Measurements from ENCODE around the gene U2AF2. TPM values are rescaled to one million over a fixed set of nuclear protein-coding genes. Genes with fewer than 3 reads are reported as not detected.
A peak's percentile ranks its signal among the peaks of the same experiment; 100 is the strongest.

Gene U2AF2
- total and polyA plus RNA-seq, 2 of the 4 experiments (the other 2 are of a cell fraction), result 120 to 260 TPM

DNA sequence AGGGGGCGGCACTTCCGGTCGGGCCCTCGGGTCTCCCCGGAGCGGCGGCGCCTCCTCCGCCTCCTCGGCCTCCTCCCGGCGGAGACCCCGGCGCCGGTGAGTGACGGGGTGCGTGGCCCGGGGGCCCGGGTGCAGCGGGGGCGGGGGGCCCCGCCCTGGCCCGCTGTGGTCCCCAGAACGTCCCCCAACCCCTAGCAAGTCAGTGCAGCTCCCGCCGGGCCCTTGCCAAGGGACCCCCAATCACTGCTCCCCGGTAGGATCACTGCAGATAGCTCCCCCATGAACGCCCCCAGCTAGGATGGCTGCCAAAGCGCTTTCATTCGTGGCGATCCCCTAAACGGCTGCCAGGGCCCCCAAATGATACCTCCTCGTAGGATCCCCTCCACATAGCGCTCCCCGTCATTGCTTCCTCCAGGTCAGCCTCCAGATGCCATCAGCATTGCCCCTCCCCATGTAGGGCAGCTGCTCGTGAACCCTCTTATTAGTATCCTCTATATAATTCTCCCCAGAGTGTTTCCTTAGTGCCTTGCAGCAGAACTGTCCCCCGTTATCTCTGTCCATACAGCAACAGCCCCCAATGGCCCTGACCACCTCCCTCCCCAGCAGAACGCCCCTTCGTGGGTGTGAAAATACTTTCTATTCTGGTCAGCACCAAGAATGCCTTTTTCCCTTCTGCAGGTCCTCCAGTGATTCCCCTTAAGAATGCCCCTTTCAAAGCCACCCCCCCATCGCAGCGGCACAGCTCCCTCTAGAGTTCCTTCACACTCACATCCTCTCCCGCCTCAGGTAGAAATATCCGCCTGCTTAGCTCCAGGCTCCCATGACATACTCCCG is 49.0 kb upstream of the U2AF2 start, which contains the start of gene ZNF865 (continued):
- no peak for TF ChIP-seq CEBPB (IDR thresholded peaks at IDR 0.05; ENCODE audit: low read depth, low read length)
- TF ChIP-seq POLR2A (IDR thresholded peaks at IDR 0.05; ENCODE audit: low read depth, low read length), result peak; percentile 55; the same call in 1 of the 2 replicates
- TF ChIP-seq RCOR1 (IDR thresholded peaks at IDR 0.05; ENCODE audit: insufficient replicate concordance, low read length), result no peak
- TF ChIP-seq SMC3 (IDR thresholded peaks at IDR 0.05; ENCODE audit: low read depth, low read length), result peak; percentile 89

DNA sequence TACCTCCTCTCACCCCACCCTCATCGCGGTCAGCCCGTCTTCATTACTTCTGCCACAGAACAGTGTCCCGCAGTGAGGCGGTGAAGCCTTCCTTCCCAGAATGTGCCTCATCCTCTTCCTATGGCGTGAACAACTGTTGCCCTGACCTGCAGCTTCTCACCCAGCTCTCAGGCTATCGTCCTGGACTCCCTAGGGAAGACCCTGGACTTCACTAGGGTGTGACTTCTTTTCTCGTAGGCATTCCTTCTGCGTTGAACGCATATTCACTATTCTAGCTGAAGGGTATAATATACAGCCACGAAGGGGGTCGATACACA is 48.4 kb upstream of the U2AF2 start:
- peak overlapping the region; percentile 81 for H3K9ac ChIP-seq (ENCODE audit: low read depth, low read length)
- TF ChIP-seq CEBPB (IDR thresholded peaks at IDR 0.05; ENCODE audit: low read depth, low read length) (no peak), POLR2A (IDR thresholded peaks at IDR 0.05; ENCODE audit: low read depth, low read length) (no peak), MAFK (IDR thresholded peaks at IDR 0.05; ENCODE audit: low read depth, low read length) (no peak), SMC3 (IDR thresholded peaks at IDR 0.05; ENCODE audit: low read depth, low read length) (no peak), MXI1 (IDR thresholded peaks at IDR 0.05; ENCODE audit: borderline replicate concordance, low read depth, low read length) (no peak), RAD21 (IDR thresholded peaks at IDR 0.05; ENCODE audit: low read length) (no peak)
- TF ChIP-seq, protein P1, sequence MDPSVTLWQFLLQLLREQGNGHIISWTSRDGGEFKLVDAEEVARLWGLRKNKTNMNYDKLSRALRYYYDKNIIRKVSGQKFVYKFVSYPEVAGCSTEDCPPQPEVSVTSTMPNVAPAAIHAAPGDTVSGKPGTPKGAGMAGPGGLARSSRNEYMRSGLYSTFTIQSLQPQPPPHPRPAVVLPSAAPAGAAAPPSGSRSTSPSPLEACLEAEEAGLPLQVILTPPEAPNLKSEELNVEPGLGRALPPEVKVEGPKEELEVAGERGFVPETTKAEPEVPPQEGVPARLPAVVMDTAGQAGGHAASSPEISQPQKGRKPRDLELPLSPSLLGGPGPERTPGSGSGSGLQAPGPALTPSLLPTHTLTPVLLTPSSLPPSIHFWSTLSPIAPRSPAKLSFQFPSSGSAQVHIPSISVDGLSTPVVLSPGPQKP (IDR thresholded peaks at IDR 0.05; ENCODE audit: borderline replicate concordance, low read depth, low read length), result no peak
- TF ChIP-seq, protein P2, sequence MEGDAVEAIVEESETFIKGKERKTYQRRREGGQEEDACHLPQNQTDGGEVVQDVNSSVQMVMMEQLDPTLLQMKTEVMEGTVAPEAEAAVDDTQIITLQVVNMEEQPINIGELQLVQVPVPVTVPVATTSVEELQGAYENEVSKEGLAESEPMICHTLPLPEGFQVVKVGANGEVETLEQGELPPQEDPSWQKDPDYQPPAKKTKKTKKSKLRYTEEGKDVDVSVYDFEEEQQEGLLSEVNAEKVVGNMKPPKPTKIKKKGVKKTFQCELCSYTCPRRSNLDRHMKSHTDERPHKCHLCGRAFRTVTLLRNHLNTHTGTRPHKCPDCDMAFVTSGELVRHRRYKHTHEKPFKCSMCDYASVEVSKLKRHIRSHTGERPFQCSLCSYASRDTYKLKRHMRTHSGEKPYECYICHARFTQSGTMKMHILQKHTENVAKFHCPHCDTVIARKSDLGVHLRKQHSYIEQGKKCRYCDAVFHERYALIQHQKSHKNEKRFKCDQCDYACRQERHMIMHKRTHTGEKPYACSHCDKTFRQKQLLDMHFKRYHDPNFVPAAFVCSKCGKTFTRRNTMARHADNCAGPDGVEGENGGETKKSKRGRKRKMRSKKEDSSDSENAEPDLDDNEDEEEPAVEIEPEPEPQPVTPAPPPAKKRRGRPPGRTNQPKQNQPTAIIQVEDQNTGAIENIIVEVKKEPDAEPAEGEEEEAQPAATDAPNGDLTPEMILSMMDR (conservative IDR thresholded peaks at IDR 0.05; ENCODE audit: low read depth, low read length), result no peak
- TF ChIP-seq, protein P3, sequence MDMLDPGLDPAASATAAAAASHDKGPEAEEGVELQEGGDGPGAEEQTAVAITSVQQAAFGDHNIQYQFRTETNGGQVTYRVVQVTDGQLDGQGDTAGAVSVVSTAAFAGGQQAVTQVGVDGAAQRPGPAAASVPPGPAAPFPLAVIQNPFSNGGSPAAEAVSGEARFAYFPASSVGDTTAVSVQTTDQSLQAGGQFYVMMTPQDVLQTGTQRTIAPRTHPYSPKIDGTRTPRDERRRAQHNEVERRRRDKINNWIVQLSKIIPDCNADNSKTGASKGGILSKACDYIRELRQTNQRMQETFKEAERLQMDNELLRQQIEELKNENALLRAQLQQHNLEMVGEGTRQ (IDR thresholded peaks at IDR 0.05; ENCODE audit: low read depth, low read length), result no peak

More for the DNA sequence above, 48.4 kb upstream of the U2AF2 start:
- Histone ChIP-seq H2BK120ac (ENCODE audit: low read depth, low read length) (no peak overlapping the region), H4K20me1 (ENCODE audit: insufficient read depth, low read length) (peaks cover 24% of the 10 kb centered on the region), H3K4me2 (ENCODE audit: low read depth, low read length) (peak overlapping the region; percentile 97), H3K27me3 (ENCODE audit: control insufficient read depth, insufficient read depth, low read length) (no peaks in the 10 kb centered on the region), H3K79me1 (ENCODE audit: low read depth in 1 of 2, low read length in 2 of 2) (peaks cover 34 to 63% of the 10 kb centered on the region in 2 experiments), H3K4me1 (ENCODE audit: control insufficient read depth, insufficient read depth, low read length) (peaks cover 5% of the 10 kb centered on the region; the same call in 1 of the 2 replicates), H4K91ac (ENCODE audit: insufficient read depth, low read depth, low read length) (peak overlapping the region; percentile 72), H2BK20ac (ENCODE audit: low read depth, low read length) (no peak overlapping the region), H2BK5ac (ENCODE audit: low read depth, low read length, poor library complexity, severe bottlenecking) (peak overlapping the region; percentile 27), H2AK5ac (ENCODE audit: low read depth, low read length) (peak overlapping the region; percentile 94), H3K56ac (ENCODE audit: extremely low read depth, insufficient read depth, low read length) (0 out of 2 replicates have a peak overlapping the region, but pooled peaks have one; percentile 13), H4K8ac (ENCODE audit: low read depth in 2 of 2, low read length in 2 of 2) (peak overlapping the region in 1 of 2 experiments; percentile 52; a peak in 2 of 4 replicates), H3K23ac (ENCODE audit: low read depth, low read length) (peak overlapping the region; percentile 75), H3K36me3 (ENCODE audit: control insufficient read depth, insufficient read depth, low read length) (peaks cover 17% of the 10 kb centered on the region), H2BK15ac (ENCODE audit: low read depth, low read length) (no peak overlapping the region), H3K4me3 (ENCODE audit: insufficient read depth, low read depth, low read length) (peak overlapping the region; percentile 76), H3K9me1 (ENCODE audit: insufficient read depth, low read length) (peaks cover 4% of the 10 kb centered on the region; the same call in 1 of the 2 replicates), H3K27ac (ENCODE audit: insufficient read depth, low read length) (peak overlapping the region; percentile 73), H3K9me3 (ENCODE audit: control insufficient read depth, insufficient read depth, low read length) (peaks cover 5% of the 10 kb centered on the region; the same call in 1 of the 2 replicates), H2AK9ac (replicated peaks; ENCODE audit: low read depth, low read length, poor library complexity) (peak overlapping the region; percentile 75), H3K4ac (ENCODE audit: low read depth, low read length) (peak overlapping the region; percentile 53), H3K18ac (ENCODE audit: low read depth, low read length) (no peak overlapping the region), H2AFZ (replicated peaks; ENCODE audit: low read length, poor library complexity) (peak overlapping the region; percentile 81), H4K5ac (ENCODE audit: low read depth, low read length) (no peak overlapping the region), H3K14ac (replicated peaks; ENCODE audit: low read depth, low read length) (peak overlapping the region; percentile 65)
- WGBS, 2 experiments (ENCODE audit: extremely low coverage in 2 of 2, insufficient read length in 1 of 2), result 38% methylated on average over 5 of the region's 12 CpGs; no CpG with 5 or more reads in 1 of the 2 experiments
- ChIA-PET CTCF (interaction anchor here (0.6 to 2.3 kb wide), 8 partner anchors 13 to 245 kb away, joined by 3 to 11 read pairs (median 6); partner anchors contain the start of genes U2AF2 and ZNF784), POLR2A (ENCODE audit: unreplicated experiment) (interaction anchor here (1.1 kb wide), 1 partner anchor 31 kb away, joined by 4 read pairs; no protein-coding TSS in a partner anchor)
- DNase-seq, result no peak
- dilution Hi-C loops (cut with HindIII; ENCODE audit: low sequenced_read_pairs, unreplicated experiment), result no loop called here
- intact Hi-C loops (cut with micrococcal nuclease), result loop anchor here (1.0 to 2.0 kb wide), 2 partner anchors 89 to 146 kb away; partner anchors contain the start of gene ISOC2
- ATAC-seq (ENCODE audit: low read depth), result no peak
- BruUV-seq (replicated peaks), result TSS peak; percentile 22
- in situ Hi-C loops (cut with MboI; ENCODE audit: low sequenced_read_pairs), result loop anchor here (5.0 kb wide), 1 partner anchor 89 kb away; no protein-coding TSS in a partner anchor
